Hepatocyte (in vitro differentiated cells): ENCODE data around the gene FSIP1. TPM values are rescaled to one million over a fixed set of nuclear protein-coding genes. Genes with fewer than 3 reads are reported as not detected.

Source experiments
- DNase-seq: peaks from one replicate; pipeline ENCODE4 v3.0.0-alpha.2; 2016; ENCODE audit warnings: low spot score
- H2AFZ ChIP-seq: fragments of 200-600 bp; sonication (generic); 2 replicates; pipeline ENCODE4 v1.6.0; 2016; ENCODE audit warnings: antibody characterized with exemption, mild to moderate bottlenecking
- H3K27ac ChIP-seq: fragments of 200-600 bp; sonication (generic); 2 replicates; pipeline ENCODE4 v1.5.1; 2016; ENCODE audit warnings: mild to moderate bottlenecking
- H3K27me3 ChIP-seq: fragments of 200-600 bp; sonication (generic); 2 replicates; pipeline ENCODE4 v1.6.1; 2016
- H3K36me3 ChIP-seq: fragments of 200-600 bp; sonication (generic); replicated peaks from 2 replicates; pipeline ENCODE4 v1.5.1; 2016; ENCODE audit warnings: low read depth; ENCODE audit not compliant: insufficient read depth
- H3K4me1 ChIP-seq: fragments of 200-600 bp; sonication (generic); 2 replicates; pipeline ENCODE4 v1.5.1; 2016; ENCODE audit warnings: mild to moderate bottlenecking, moderate library complexity; ENCODE audit not compliant: insufficient read depth
- H3K4me2 ChIP-seq: fragments of 200-600 bp; sonication (generic); 2 replicates; pipeline ENCODE4 v1.6.0; 2016
- H3K4me3 ChIP-seq: fragments of 200-600 bp; sonication (generic); 2 replicates; pipeline ENCODE4 v1.5.1; 2016; ENCODE audit warnings: mild to moderate bottlenecking
- H3K79me2 ChIP-seq: fragments of 200-600 bp; sonication (generic); 2 replicates; pipeline ENCODE4 v1.6.0; 2017; ENCODE audit warnings: mild to moderate bottlenecking
- H3K9me2 ChIP-seq: fragments of 200-600 bp; sonication (generic); replicated peaks from 2 replicates; pipeline ENCODE4 v1.6.0; 2017; ENCODE audit warnings: mild to moderate bottlenecking; ENCODE audit not compliant: insufficient read depth
- H3K9me3 ChIP-seq: fragments of 200-600 bp; sonication (generic); 2 replicates; pipeline ENCODE4 v1.5.1; 2016; ENCODE audit warnings: low read depth, mild to moderate bottlenecking
- H4K20me1 ChIP-seq: fragments of 200-600 bp; sonication (generic); 2 replicates; pipeline ENCODE4 v1.6.0; 2016; ENCODE audit warnings: mild to moderate bottlenecking; ENCODE audit not compliant: insufficient read depth, poor library complexity, severe bottlenecking
- CTCF ChIP-seq: fragments of 200-600 bp; sonication (generic); IDR thresholded peaks from 2 replicates; pipeline ENCODE4 v1.5.1; 2016; ENCODE audit warnings: antibody characterized with exemption, mild to moderate bottlenecking; ENCODE audit not compliant: poor library complexity
- EZH2 ChIP-seq: fragments of 200-600 bp; sonication (generic); IDR thresholded peaks from 2 replicates; pipeline ENCODE4 v1.6.1; 2016; ENCODE audit warnings: antibody characterized with exemption, mild to moderate bottlenecking, borderline replicate concordance
- EZH2phosphoT487 ChIP-seq: fragments of 200-600 bp; sonication (generic); IDR thresholded peaks from one replicate; pipeline ENCODE4 v1.6.1; 2018; ENCODE audit warnings: antibody characterized with exemption, mild to moderate bottlenecking, low read depth, moderate library complexity; ENCODE audit not compliant: unreplicated experiment, severe bottlenecking
- WGBS: methylation state at CpG from one replicate; pipeline ENCODE4 v1.1.6; 2016; ENCODE audit warnings: low lambda C conversion rate; ENCODE audit errors: missing lambda C conversion rate; 5-methylcytosine and 5-hydroxymethylcytosine counted together
- polyA plus RNA-seq: library from polyadenylated mRNA; unstranded; fragments of >200 nt; fragmentation: Nextera tagmentation; extraction: Ambion mirVana; gene quantifications from 2 replicates; pipeline ENCODE4 v1.2.1, GENCODE V29; 2016
- total RNA-seq: library from RNA; depleted of rRNA; stranded (reverse); fragments of >200 nt; gene quantifications from 2 replicates; pipeline ENCODE4 v1.2.3, GENCODE V29; 2014

Gene FSIP1
- total and polyA plus RNA-seq, 2 experiments from 2014 or later, result 0.60 to 0.79 TPM

DNA sequence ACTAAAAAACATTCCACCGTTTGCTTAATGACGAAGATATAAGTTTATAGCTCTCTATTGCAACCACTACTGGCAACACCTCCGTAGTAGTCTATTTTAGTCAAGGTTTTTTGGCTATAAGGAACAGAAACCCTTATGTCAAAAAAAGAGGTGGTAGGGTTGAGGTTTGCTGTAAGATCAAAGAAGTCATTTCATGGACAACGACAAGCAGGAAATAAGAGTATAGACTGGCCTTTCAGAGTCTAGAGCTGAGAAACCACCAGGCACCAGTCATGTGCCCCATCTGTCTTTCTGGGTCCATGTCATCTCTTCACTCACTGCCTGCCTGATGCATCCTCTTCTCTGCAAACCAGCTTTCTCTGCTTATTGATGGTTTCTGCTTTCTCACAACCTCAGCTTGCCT, 159.1 kb downstream of the FSIP1 start:
- H3K79me2 ChIP-seq, result no peaks in the 10 kb centered on the region
- H3K4me3 ChIP-seq, result no peak overlapping the region
- peak overlapping the region; percentile 11 for H3K4me2 ChIP-seq
- no peaks in the 10 kb centered on the region for H3K9me3 ChIP-seq
- TF ChIP-seq EZH2phosphoT487, result no peak
- no peak for DNase-seq
- peaks cover 9% of the 10 kb centered on the region for H3K4me1 ChIP-seq
- no peak overlapping the region for H2AFZ ChIP-seq
- no peaks in the 10 kb centered on the region for H3K36me3 ChIP-seq
- no peaks in the 10 kb centered on the region for H3K27me3 ChIP-seq
- H3K9me2 ChIP-seq, result no peaks in the 10 kb centered on the region
- no peaks in the 10 kb centered on the region for H4K20me1 ChIP-seq
- peak overlapping the region; percentile 24 for H3K27ac ChIP-seq
- 70% methylated on average over 4 of the region's 4 CpGs for WGBS

GRCh38 chr15:39622660-39623516, 159.8 kb downstream of the FSIP1 start:
- Histone ChIP-seq H3K36me3 (no peaks in the 10 kb centered on the region), H2AFZ (no peak overlapping the region), H3K4me2 (peak overlapping the region; percentile 11), H3K4me3 (no peak overlapping the region), H3K9me3 (no peaks in the 10 kb centered on the region), H4K20me1 (no peaks in the 10 kb centered on the region), H3K9me2 (no peaks in the 10 kb centered on the region), H3K27ac (peak overlapping the region; percentile 24), H3K4me1 (peaks cover 8% of the 10 kb centered on the region), H3K79me2 (no peaks in the 10 kb centered on the region), H3K27me3 (no peaks in the 10 kb centered on the region)
- peak; percentile 40 for DNase-seq
- WGBS, result 48% methylated on average over 6 of the region's 6 CpGs
- no peak for TF ChIP-seq CTCF
- no peak for TF ChIP-seq EZH2
- TF ChIP-seq EZH2phosphoT487, result no peak

DNA sequence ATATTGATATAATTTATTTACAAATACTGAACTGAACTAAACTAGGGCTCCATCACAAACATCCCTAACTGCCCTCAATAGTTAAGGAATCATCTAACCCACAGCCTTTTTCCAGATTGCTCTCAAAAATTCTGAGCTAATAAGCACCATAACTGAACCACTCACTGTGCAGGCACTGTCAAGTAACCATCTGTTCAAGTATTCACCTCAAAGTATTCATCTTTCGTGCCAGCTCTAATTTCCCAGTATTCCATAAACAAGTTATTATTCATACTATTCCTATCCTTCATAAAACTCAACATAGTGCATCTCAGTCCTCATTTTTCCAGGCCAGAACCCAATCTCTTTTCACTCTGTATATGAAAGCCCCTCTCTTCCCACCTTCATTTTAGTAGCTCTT, 160.7 kb downstream of the FSIP1 start:
- no peak for TF ChIP-seq EZH2phosphoT487
- TF ChIP-seq CTCF, result no peak
- no peak for TF ChIP-seq EZH2
- H3K27me3 ChIP-seq, result no peaks in the 10 kb centered on the region
- H2AFZ ChIP-seq, result no peak overlapping the region
- peak overlapping the region; percentile 10 for H3K27ac ChIP-seq
- H3K9me2 ChIP-seq, result no peaks in the 10 kb centered on the region
- H3K4me1 ChIP-seq, result peaks cover 8% of the 10 kb centered on the region
- no peaks in the 10 kb centered on the region for H3K9me3 ChIP-seq
- H3K4me3 ChIP-seq, result no peak overlapping the region
- WGBS, result 96% methylated on average over 1 of the region's 1 CpG
- H3K4me2 ChIP-seq, result no peak overlapping the region
- H4K20me1 ChIP-seq, result no peaks in the 10 kb centered on the region
- no peaks in the 10 kb centered on the region for H3K79me2 ChIP-seq
- no peak for DNase-seq
- no peaks in the 10 kb centered on the region for H3K36me3 ChIP-seq

DNA sequence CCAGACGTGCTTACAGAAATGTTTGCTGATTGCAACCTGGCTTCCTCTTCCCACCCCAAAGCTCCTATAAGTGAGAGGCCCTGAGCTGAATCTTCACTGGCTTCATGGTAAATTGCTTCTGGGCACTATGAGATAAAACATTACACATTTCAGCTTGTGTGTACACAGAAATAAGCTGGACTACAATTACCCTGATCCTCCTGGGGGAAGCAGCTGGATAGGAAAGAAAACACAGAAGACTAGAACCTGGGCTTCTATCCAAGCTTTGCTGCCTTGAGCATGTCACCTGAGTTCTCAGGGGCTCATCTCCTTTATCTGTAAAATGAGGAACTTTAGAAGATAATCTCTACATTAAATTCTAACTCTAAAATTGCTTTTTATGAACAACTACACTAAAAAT, 161.4 kb downstream of the FSIP1 start:
- 68% methylated on average over 1 of the region's 1 CpG for WGBS
- no peak for TF ChIP-seq EZH2phosphoT487
- no peak for TF ChIP-seq CTCF
- no peak for TF ChIP-seq EZH2
- no peak for DNase-seq
- H3K4me3 ChIP-seq, result no peak overlapping the region
- no peak overlapping the region for H3K4me2 ChIP-seq
- H3K36me3 ChIP-seq, result no peaks in the 10 kb centered on the region
- no peaks in the 10 kb centered on the region for H3K27me3 ChIP-seq
- H4K20me1 ChIP-seq, result no peaks in the 10 kb centered on the region
- no peak overlapping the region for H3K27ac ChIP-seq
- peaks cover 8% of the 10 kb centered on the region for H3K4me1 ChIP-seq
- no peaks in the 10 kb centered on the region for H3K9me2 ChIP-seq
- H3K9me3 ChIP-seq, result no peaks in the 10 kb centered on the region
- no peaks in the 10 kb centered on the region for H3K79me2 ChIP-seq
- no peak overlapping the region for H2AFZ ChIP-seq
